GM23248 (cell line): ENCODE results near the gene POMC. TPM values are rescaled to one million over a fixed set of nuclear protein-coding genes. Genes with fewer than 3 reads are reported as not detected.

Experiments
- DNase-seq: peaks from one replicate; pipeline ENCODE4 v3.0.0-alpha.2; 2015
- H2AFZ ChIP-seq: fragments of 200-600 bp; sonication (generic); 2 replicates; pipeline ENCODE4 v1.6.1; 2016; ENCODE audit warnings: antibody characterized with exemption
- H3F3A ChIP-seq: fragments of 200-600 bp; sonication (generic); 2 replicates; pipeline ENCODE4 v1.6.1; 2016; ENCODE audit warnings: mild to moderate bottlenecking, antibody characterized with exemption, mixed run types; ENCODE audit not compliant: insufficient read depth
- H3K27ac ChIP-seq: fragments of 200-600 bp; sonication (generic); 2 replicates; pipeline ENCODE4 v1.5.1; 2016; ENCODE audit warnings: mild to moderate bottlenecking
- H3K27me3 ChIP-seq: fragments of 200-600 bp; sonication (generic); replicated peaks from 2 replicates; pipeline ENCODE4 v1.6.1; 2016; ENCODE audit warnings: mild to moderate bottlenecking; ENCODE audit not compliant: insufficient read depth
- H3K36me3 ChIP-seq: fragments of 200-600 bp; sonication (generic); 2 replicates; pipeline ENCODE4 v1.6.1; 2016; ENCODE audit warnings: low read depth, mild to moderate bottlenecking
- H3K4me1 ChIP-seq: fragments of 200-600 bp; sonication (generic); 2 replicates; pipeline ENCODE4 v1.6.1; 2016; ENCODE audit warnings: mild to moderate bottlenecking; ENCODE audit not compliant: insufficient read depth
- H3K4me2 ChIP-seq: fragments of 200-600 bp; sonication (generic); one replicate; pipeline ENCODE4 v1.6.1; 2016; ENCODE audit warnings: mild to moderate bottlenecking; ENCODE audit not compliant: unreplicated experiment
- H3K4me3 ChIP-seq: fragments of 200-600 bp; sonication (generic); 2 replicates; pipeline ENCODE4 v1.5.1; 2016; ENCODE audit warnings: mild to moderate bottlenecking
- H3K79me2 ChIP-seq: fragments of 200-600 bp; sonication (generic); 2 replicates; pipeline ENCODE4 v1.6.1; 2016; ENCODE audit warnings: mild to moderate bottlenecking; ENCODE audit not compliant: insufficient read depth
- H3K9ac ChIP-seq: fragments of 200-600 bp; sonication (generic); 2 replicates; pipeline ENCODE4 v1.6.1; 2016; ENCODE audit warnings: mild to moderate bottlenecking
- H3K9me2 ChIP-seq: fragments of 200-600 bp; sonication (generic); 2 replicates; pipeline ENCODE4 v1.6.1; 2016; ENCODE audit warnings: mixed run types, mild to moderate bottlenecking, moderate library complexity; ENCODE audit not compliant: insufficient read depth
- H3K9me3 ChIP-seq: fragments of 200-600 bp; sonication (generic); one replicate; pipeline ENCODE4 v1.6.1; 2017; ENCODE audit warnings: low read depth
- H4K20me1 ChIP-seq: fragments of 200-600 bp; sonication (generic); 2 replicates; pipeline ENCODE4 v1.6.0; 2016; ENCODE audit not compliant: insufficient read depth
- EZH2 ChIP-seq: fragments of 200-600 bp; sonication (generic); IDR thresholded peaks from 2 replicates; pipeline ENCODE4 v1.6.1; 2018; ENCODE audit warnings: antibody characterized with exemption, mild to moderate bottlenecking; ENCODE audit not compliant: insufficient read depth, poor library complexity, severe bottlenecking
- EZH2phosphoT487 ChIP-seq: fragments of 200-600 bp; sonication (generic); IDR thresholded peaks from 2 replicates; pipeline ENCODE4 v1.6.1; 2018; ENCODE audit warnings: antibody characterized with exemption, moderate library complexity, mild to moderate bottlenecking, low read depth; ENCODE audit not compliant: insufficient read depth
- WGBS, 2 experiments: methylation state at CpG; one replicate each; pipeline ENCODE4 v1.1.6; 2015 to 2017; ENCODE audit warnings: low lambda C conversion rate in 2 of 2, low coverage in 1 of 2; ENCODE audit errors: missing lambda C conversion rate in 2 of 2; 5-methylcytosine and 5-hydroxymethylcytosine counted together
- in situ Hi-C: fragments of 300-500 bp; cut with MboI; formaldehyde crosslinking; loops from 2 replicates; pipeline ENCODE4 v1.15.0; 2020
- polyA plus RNA-seq: library from polyadenylated mRNA; unstranded; fragments of >200 nt; fragmentation: Nextera tagmentation; extraction: Ambion mirVana; gene quantifications from 2 replicates; pipeline ENCODE4 v1.2.1, GENCODE V29; 2016
- total RNA-seq: library from RNA; depleted of rRNA; stranded (reverse); fragments of >200 nt; shearing (Covaris generic); gene quantifications from 2 replicates; pipeline ENCODE4 v1.2.3, GENCODE V29; 2014

Gene POMC
- total and polyA plus RNA-seq, 2 experiments from 2014 or later: 2.5 to 3.6 TPM

GRCh38 chr2:25125976-25126375 lies 42.4 kb downstream of the POMC start:
- Histone ChIP-seq H3K4me1 (peaks cover 10% of the 10 kb centered on the region), H3K9ac (no peak overlapping the region), H3K27ac (no peak overlapping the region), H3K9me2 (no peaks in the 10 kb centered on the region), H2AFZ (no peak overlapping the region), H4K20me1 (no peaks in the 10 kb centered on the region), H3K4me2 (no peak overlapping the region), H3K4me3 (no peak overlapping the region), H3K36me3 (no peaks in the 10 kb centered on the region), H3F3A (no peaks in the 10 kb centered on the region), H3K9me3 (no peaks in the 10 kb centered on the region), H3K27me3 (no peaks in the 10 kb centered on the region), H3K79me2 (no peaks in the 10 kb centered on the region)
- in situ Hi-C loops: loop anchor here (5.0 to 25.0 kb wide), 2 partner anchors 149 to 289 kb away; no protein-coding TSS in a partner anchor
- TF ChIP-seq EZH2phosphoT487: no peak
- TF ChIP-seq EZH2: no peak
- no peak for DNase-seq
- WGBS, 2 experiments: 82 to 84% methylated on average over 4 of the region's 4 CpGs

- WGBS, 2 experiments: 91 to 95% methylated on average over 7 of the region's 7 CpGs
- in situ Hi-C loops: loop anchor here (5.0 to 25.0 kb wide), 2 partner anchors 148 to 288 kb away; no protein-coding TSS in a partner anchor
- no peak overlapping the region for H3K27ac ChIP-seq
- H4K20me1 ChIP-seq: no peaks in the 10 kb centered on the region
- no peak overlapping the region for H2AFZ ChIP-seq
- H3F3A ChIP-seq: no peaks in the 10 kb centered on the region
- H3K4me1 ChIP-seq: peaks cover 10% of the 10 kb centered on the region
- H3K79me2 ChIP-seq: no peaks in the 10 kb centered on the region
- TF ChIP-seq EZH2phosphoT487 (no peak), EZH2 (no peak)
- H3K9me2 ChIP-seq: no peaks in the 10 kb centered on the region
- no peak overlapping the region for H3K9ac ChIP-seq
- H3K27me3 ChIP-seq: no peaks in the 10 kb centered on the region
- no peak overlapping the region for H3K4me2 ChIP-seq
- no peak overlapping the region for H3K4me3 ChIP-seq
- DNase-seq: no peak
- H3K36me3 ChIP-seq: no peaks in the 10 kb centered on the region
- no peaks in the 10 kb centered on the region for H3K9me3 ChIP-seq
Observed at GRCh38 chr2:25125189-25125588, 43.2 kb downstream of the POMC start.

GRCh38 chr2:25123682-25124081 lies 44.7 kb downstream of the POMC start:
- no peak for DNase-seq
- Histone ChIP-seq H3K36me3 (no peaks in the 10 kb centered on the region), H3K27ac (no peak overlapping the region), H3K4me1 (peaks cover 10% of the 10 kb centered on the region), H4K20me1 (no peaks in the 10 kb centered on the region), H3F3A (no peaks in the 10 kb centered on the region), H3K4me2 (no peak overlapping the region), H3K9me2 (no peaks in the 10 kb centered on the region), H3K4me3 (no peak overlapping the region), H3K27me3 (no peaks in the 10 kb centered on the region), H3K9ac (no peak overlapping the region), H2AFZ (no peak overlapping the region), H3K79me2 (no peaks in the 10 kb centered on the region), H3K9me3 (no peaks in the 10 kb centered on the region)
- WGBS, 2 experiments: 80 to 84% methylated on average over 5 of the region's 5 CpGs
- in situ Hi-C loops: no loop called here
- no peak for TF ChIP-seq EZH2phosphoT487
- TF ChIP-seq EZH2: no peak

- no peaks in the 10 kb centered on the region for H3F3A ChIP-seq
- 86% methylated on average over 3 of the region's 3 CpGs for WGBS, 2 experiments
- no peaks in the 10 kb centered on the region for H3K9me3 ChIP-seq
- no peak overlapping the region for H3K4me3 ChIP-seq
- H4K20me1 ChIP-seq: no peaks in the 10 kb centered on the region
- in situ Hi-C loops: no loop called here
- H3K36me3 ChIP-seq: no peaks in the 10 kb centered on the region
- H3K4me1 ChIP-seq: peaks cover 5% of the 10 kb centered on the region
- H3K27ac ChIP-seq: no peak overlapping the region
- H3K9me2 ChIP-seq: no peaks in the 10 kb centered on the region
- DNase-seq: no peak
- no peak overlapping the region for H2AFZ ChIP-seq
- no peaks in the 10 kb centered on the region for H3K79me2 ChIP-seq
- H3K9ac ChIP-seq: no peak overlapping the region
- TF ChIP-seq EZH2 (no peak), EZH2phosphoT487 (no peak)
- H3K4me2 ChIP-seq: no peak overlapping the region
- H3K27me3 ChIP-seq: no peaks in the 10 kb centered on the region
Observed at GRCh38 chr2:25122367-25122766, 46.0 kb downstream of the POMC start.

GRCh38 chr2:25119263-25119662 lies 49.1 kb downstream of the POMC start:
- H3K9me2 ChIP-seq: no peaks in the 10 kb centered on the region
- DNase-seq: no peak
- no peak overlapping the region for H2AFZ ChIP-seq
- H4K20me1 ChIP-seq: no peaks in the 10 kb centered on the region
- in situ Hi-C loops: no loop called here
- TF ChIP-seq EZH2phosphoT487 (no peak), EZH2 (no peak)
- no peaks in the 10 kb centered on the region for H3K9me3 ChIP-seq
- H3K4me1 ChIP-seq: peaks cover 5% of the 10 kb centered on the region
- H3K4me2 ChIP-seq: no peak overlapping the region
- H3K27me3 ChIP-seq: no peaks in the 10 kb centered on the region
- H3K36me3 ChIP-seq: no peaks in the 10 kb centered on the region
- 0 out of 2 replicates have a peak, but pooled peaks cover 8% of the 10 kb centered on the region for H3F3A ChIP-seq
- whole genome bisulfite sequencing, 2 experiments: 83 to 88% methylated on average over 11 of the region's 11 CpGs
- H3K27ac ChIP-seq: no peak overlapping the region
- H3K9ac ChIP-seq: no peak overlapping the region
- H3K79me2 ChIP-seq: no peaks in the 10 kb centered on the region
- no peak overlapping the region for H3K4me3 ChIP-seq
